COLO668 (cell line): Measurements from ENCODE around the gene FKBP1A.

Source experiments
- DNase-seq: peaks from one replicate; lab custom pipeline; 2025; ENCODE audit not compliant: unreplicated experiment; lab: John Stamatoyannopoulos, UW

FKBP1A gene

GRCh38 chr20:1388253-1388652, 4.6 kb downstream of the FKBP1A start:
- DNase-seq: no peak

DNA sequence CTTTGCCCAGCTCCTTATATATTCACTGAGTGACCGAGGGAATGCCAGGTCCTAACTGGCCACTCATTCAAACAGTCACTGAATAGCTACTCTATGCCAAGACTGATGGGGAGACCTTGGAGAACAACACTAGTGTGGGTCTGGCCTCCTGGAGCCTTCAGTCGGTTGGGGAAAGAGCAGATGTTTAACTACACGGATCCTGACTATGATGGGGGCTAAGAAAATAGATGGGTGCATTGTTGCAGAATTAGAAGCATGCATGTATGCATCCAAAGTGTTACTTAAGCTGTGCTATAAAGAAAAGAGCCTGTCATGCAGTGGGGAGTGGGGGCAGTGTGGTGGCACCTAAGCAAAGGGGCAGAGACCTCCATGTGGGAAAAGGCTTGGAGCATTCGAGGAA, 6.5 kb downstream of the FKBP1A start:
- no peak for DNase-seq

DNA sequence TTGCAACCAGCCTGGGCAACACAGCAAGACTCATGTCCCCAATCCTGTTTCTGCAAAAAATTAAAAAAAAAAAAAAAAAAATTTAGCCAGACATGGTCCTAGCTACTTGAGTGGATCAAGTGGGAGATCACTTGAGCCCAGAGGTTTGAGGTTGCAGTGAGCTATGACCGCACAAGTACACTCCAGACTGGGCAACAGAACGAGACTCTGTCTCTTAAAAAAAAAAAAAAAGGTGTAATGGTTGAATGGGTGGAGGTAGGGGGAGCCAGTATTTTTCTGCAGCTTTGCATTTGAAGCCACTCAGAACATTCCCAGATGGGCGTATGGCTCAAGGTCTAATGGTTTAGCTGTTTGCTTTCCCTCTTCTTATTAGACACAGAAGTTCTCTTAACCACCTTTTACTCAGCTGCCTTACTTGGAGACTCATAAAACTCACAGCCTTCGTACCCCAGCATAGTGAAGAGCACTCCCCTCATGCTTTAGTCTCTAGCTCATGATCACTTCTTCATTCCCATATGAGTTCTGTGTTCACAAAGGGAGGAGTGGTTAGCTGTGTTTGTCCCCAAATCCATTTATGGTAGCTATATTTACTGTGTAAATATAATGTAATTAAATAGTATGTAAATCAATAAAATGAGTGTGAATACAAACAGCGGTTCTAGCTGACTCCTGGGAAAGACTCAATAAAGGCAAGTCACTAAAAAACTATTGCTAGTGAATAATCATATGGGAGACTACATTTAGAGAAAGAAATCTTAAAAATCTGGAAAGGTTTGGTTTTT, 9.0 kb downstream of the FKBP1A start:
- DNase-seq: peak; percentile 48

DNA sequence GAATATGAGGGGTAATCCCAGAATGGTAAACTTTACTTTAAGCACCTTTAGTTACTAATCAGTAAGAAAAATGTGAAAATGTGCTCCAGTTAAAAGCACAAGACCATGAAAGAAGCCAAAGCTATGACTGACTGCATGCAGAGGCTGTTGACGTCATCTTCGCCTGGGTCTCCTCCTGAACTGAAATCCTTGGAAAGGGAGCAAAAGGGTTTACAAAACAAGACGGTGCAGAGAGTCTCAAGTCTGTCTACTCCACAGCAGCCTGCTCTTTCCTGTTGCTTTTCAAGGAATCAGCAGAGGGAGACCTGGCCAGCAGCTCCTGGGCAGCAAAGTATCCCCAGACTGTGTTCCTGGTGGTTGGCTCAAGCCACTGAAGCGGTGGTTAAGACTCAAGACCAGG, 10.2 kb downstream of the FKBP1A start:
- no peak for DNase-seq

- DNase-seq: no peak
Measured at GRCh38 chr20:1381753-1382591, 10.9 kb downstream of the FKBP1A start.

DNA sequence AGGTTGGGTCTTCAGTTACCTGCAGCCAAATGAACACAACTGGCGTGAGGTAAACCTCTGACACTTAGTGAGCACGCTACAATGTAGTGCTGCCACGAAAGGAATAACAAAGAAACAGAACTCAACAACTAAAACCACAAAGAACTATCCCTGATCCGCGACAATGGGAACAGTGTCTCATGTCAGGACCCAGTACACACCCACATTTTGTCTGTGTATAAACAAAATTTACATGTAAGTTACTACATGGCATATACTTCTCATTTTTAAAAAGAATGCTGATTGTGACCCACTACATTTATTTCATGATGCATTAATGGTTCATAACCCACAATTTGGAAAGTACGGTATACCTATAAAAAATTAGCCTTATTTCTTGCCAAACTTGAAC, 14.1 kb downstream of the FKBP1A start:
- DNase-seq: no peak

DNA sequence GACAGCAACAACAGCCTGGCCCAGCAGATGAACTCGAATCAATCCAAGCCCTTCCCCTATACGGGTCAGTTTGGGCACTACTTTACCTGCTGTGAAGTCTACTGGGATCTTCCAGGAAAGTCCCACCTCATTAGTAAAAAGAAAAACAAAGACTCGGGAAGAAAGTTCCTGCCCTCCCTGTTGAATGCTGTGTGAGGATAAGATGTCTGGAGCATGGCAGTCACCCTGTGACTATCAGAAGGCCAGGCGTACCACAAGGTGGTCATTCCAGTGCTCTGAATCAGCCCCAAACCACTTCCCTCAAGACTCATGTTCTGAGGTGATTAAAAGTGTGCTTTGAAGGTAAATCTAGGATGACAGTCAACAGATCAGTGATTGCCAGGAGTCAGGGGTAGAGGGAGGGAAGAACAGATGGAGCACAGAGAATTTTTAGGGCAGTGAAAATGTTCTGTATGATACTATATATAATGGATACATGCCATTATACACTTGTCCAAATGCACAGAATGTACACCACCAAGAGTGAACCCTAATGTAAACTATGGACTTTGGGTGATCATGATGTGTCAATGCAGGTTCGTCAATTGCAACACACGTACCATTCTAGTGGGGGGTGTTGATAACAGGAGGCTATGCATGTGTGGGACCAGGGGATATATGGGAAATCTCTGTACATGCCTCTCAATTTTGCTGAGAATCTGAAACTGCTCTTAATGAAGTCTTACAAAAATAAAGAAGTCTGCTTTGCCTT, 14.7 kb downstream of the FKBP1A start:
- no peak for DNase-seq

- DNase-seq: no peak
Measured at GRCh38 chr20:1377341-1377871, 15.4 kb downstream of the FKBP1A start.

DNA sequence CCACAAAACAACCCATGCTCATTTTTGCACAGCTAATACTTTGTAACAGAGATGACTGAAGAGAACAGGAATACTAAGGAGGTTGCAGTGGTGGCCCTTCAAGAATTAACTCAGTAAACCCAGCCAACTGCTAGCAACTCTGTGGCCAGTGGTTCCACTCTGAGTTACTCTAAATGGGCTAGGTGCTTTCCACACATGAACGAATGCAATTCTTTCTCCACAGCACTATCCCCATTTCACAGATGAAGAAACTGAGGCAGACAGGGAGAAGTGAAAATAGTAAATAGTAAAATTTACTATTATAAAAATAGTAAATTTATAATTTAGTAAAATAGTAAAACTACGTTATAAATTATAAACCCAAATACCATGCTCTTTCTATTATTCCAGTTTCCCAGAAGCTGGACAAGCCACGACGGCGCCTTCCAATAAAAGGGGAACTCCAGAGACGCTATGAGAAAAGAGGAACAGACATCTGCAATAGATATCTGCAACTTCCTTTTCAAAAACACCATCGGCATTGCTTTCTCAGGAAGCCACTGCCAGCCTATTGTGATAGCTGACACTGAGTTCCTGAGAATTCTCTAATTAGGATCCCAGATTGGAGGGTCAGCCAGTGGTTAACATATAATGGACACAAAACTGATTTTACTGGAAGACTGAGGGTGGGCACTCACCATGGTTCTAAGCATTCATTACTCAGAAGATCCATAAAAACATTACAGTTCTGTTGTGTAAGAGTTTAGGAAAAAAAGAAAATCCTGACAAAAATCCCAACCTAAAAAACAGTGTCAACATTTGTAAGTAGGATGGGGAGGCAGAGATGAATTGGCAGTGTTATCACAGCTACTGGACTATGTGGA, 16.2 kb downstream of the FKBP1A start:
- no peak for DNase-seq

GRCh38 chr20:1376007-1376406, 16.8 kb downstream of the FKBP1A start:
- DNase-seq: no peak

DNA sequence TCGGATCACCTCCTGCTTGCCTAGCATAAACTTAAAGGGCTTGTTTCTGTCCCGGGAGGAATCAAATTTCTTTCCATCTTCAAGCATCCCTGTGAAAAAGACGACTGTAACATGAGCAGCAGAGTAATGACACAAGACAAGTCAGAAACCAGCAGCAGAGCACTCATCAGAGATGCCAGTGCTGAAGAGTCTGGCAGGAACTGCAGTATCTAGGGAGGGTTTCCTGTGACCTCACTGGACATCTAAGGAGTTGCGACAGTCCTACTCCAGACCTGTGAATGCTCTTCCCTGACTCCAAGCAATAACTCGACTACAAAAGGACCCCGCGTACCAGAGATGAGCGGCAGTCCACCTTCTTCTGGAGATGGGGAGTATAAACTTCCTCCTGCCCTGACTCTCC, 17.3 kb downstream of the FKBP1A start:
- DNase-seq: no peak

DNA sequence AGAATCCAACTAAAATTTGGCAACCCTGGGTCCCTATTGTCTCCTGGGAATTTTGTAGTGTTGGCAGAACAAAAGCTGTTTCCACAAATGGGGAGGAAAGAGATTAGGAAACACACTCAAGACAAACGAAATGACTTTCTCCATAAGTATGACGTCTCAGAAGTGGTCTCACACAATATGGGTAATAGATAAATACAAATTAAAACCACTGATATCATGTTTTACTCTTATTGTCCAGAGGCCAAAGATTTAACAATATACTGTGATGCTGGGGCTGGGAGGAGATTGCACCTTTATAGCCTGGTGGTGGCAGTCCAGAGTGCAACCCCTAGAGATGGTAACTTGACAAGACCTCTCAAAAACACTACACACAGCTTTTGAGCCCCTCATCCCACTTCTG, 18.6 kb downstream of the FKBP1A start:
- DNase-seq: no peak

DNA sequence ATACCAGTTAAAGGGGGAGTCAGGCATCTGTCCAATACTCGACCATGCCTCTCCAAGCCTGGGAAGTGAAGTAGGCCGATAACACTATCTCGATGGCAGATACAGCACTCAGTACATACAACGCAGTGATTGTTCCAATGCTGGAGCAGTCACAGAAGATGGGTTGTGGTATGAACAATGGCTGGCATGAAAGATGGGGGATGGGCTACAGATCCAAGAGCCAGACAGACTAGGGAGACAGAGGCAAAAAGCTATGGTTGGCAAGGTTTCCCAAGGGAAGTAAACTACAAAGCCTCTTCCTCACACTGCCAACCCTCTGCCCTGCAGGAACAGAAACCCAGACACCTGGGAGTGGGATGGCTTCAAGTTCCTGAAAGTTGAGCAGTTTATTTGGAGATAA, 19.2 kb downstream of the FKBP1A start:
- no peak for DNase-seq

DNA sequence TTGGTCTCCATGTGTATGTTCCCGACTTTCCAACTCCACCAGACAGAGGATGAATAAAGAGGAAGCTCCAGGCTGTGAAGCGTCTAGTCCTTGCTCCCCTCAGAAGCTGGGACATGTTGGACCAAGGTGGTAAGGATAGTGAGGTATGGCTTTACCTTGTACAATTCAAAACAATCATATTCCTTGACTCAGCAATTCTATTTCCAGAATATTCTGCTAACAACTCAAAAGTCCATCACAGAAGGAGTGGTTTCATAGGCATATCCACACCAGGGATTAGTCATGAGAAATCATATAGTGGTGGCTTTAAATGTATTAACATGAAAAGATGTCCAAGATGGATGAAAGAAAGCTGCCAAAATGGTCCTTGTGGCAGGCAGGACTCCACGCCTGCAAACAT, 19.8 kb downstream of the FKBP1A start:
- DNase-seq: no peak

- no peak for DNase-seq
Measured at GRCh38 chr20:1371830-1372539, 20.9 kb downstream of the FKBP1A start.

DNA sequence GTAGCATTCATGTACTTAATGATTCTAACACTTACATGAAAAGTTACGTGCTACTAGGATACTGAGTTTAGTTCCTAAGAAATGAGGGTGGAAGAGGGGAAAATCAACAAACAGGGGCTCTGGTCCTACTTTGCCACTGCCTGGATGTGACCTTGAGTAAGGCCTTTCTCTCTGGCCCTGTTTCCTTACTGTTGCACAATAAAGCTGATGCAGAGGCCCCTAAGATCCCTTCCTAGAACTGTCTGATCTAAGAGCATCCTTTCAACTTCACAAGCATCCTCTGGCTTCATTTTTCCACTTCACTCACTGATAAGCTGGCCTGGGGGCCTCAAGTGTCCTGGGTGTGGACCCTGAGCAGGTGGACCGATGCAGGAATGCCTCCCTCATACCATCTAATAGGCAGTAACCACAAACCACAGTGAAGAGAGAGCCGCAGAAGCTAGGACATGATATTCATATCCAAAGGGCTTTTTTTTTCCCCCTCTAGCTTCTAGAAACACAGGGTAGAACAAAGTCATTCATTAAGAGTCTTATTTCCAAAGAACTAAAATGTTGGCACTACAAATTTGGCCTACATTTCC, 21.6 kb downstream of the FKBP1A start:
- DNase-seq: no peak

DNA sequence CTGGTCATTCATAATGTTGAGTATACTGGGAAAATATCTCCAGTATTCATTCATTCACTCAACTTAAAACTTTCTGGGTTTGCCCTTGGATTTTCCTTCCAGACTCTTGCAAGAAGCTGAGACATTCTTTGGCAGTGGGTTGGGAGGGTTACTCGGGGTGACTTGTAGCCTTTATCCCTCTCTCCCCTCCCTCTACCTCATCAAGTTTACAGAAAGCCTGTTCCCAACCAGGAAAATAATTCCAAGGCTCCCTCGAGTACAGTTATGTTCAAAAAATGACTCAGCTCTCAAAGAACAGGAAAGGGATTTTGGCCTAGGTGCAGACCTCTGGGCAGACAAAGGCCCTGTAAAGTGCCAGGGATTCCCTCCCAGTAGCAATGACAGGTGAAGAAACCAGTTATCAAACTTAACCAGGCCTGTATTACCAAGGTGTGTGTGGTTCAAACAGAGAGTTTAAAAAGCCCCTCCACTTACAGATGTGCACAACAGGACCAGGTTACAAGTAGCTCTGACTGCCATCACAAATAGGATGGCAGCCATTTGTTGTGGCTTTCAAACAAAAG, 22.2 kb downstream of the FKBP1A start:
- no peak for DNase-seq

DNA sequence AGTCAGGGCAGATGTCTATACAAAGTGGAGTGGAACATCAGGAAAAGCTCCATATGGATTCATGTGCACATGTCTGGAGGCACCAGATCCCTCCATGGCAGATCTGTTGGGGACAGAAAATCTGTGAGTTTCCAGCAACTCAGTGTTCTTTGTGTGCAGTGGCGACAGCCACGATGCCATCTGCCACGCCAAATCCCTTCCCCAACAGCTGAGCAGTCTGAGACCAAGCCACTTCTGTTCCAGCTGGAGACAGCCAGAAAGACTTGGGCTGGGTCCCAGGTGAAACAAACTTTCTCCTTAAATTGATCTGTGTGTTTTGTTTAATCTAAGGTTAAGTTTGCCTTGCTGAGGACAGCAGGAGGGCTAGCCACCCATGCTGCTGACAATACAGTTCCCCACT, 22.9 kb downstream of the FKBP1A start:
- no peak for DNase-seq
